Body of pancreas (tissue), 4 donors: ENCODE data around the gene ANKRD17.

Experiments
- POLR2A ChIP-seq, 3 donors: fragments of 450-650 bp; IDR thresholded peaks; one replicate each; pipeline ENCODE4 v1.6.1; 2016; ENCODE audit warnings: antibody characterized with exemption in 3 of 3, mild to moderate bottlenecking in 2 of 3
- TF ChIP-seq, protein P1 (sequence below), 7 experiments: fragments of 450-650 bp in 4 of 7; fragments of 200-600 bp in 3 of 7; sonication (generic) in 3 of 7; IDR thresholded peaks; one replicate each; pipeline ENCODE4 v1.5.1; 2016 to 2019; ENCODE audit warnings: antibody characterized with exemption in 7 of 7

DNA sequence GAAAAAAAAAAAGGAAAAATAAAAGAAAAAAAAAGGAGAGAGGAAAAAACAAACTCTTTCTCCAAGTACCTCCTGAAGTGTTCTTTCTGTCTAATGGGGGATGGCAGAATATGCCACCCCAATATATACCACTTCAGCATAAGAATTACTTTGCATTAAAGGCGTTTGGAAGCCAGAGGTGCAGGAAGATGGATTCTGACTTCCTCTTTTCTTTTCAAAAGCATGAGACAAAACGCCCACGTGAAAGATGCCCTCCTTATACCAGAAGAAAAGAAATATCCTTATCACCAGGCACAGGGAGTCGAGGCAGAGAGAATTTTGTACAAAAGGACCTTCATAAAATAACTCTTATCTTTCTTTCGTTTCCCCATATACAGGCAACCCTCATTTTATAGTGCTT, 230.0 kb downstream of the ANKRD17 start:
- TF ChIP-seq, protein P1, sequence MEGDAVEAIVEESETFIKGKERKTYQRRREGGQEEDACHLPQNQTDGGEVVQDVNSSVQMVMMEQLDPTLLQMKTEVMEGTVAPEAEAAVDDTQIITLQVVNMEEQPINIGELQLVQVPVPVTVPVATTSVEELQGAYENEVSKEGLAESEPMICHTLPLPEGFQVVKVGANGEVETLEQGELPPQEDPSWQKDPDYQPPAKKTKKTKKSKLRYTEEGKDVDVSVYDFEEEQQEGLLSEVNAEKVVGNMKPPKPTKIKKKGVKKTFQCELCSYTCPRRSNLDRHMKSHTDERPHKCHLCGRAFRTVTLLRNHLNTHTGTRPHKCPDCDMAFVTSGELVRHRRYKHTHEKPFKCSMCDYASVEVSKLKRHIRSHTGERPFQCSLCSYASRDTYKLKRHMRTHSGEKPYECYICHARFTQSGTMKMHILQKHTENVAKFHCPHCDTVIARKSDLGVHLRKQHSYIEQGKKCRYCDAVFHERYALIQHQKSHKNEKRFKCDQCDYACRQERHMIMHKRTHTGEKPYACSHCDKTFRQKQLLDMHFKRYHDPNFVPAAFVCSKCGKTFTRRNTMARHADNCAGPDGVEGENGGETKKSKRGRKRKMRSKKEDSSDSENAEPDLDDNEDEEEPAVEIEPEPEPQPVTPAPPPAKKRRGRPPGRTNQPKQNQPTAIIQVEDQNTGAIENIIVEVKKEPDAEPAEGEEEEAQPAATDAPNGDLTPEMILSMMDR (IDR thresholded peaks at IDR 0.05) = no peak
- no peak for TF ChIP-seq POLR2A (IDR thresholded peaks at IDR 0.05)
